ENCODE results near the gene ARL14. TPM values are rescaled to one million over a fixed set of nuclear protein-coding genes. Genes with fewer than 3 reads are reported as not detected.

The ARL14 gene
- polyA plus RNA-seq, 1 donor from 2014 or later = not detected

GRCh38 chr3:160703974-160704373 is 27.0 kb downstream of the ARL14 start:
- no peaks in the 10 kb centered on the region for H3K9me3 ChIP-seq (ENCODE audit: low read length)
- H3K9me2 ChIP-seq (ENCODE audit: insufficient read depth, low read length) = no peaks in the 10 kb centered on the region
- H3K4me2 ChIP-seq (ENCODE audit: low read length) = no peak overlapping the region
- no peaks in the 10 kb centered on the region for H3K27me3 ChIP-seq (ENCODE audit: insufficient read depth, low read depth, low read length)
- H2AFZ ChIP-seq (ENCODE audit: low read depth, low read length) = no peak overlapping the region
- no peaks in the 10 kb centered on the region for H4K20me1 ChIP-seq (ENCODE audit: insufficient read depth)
- H3F3A ChIP-seq (ENCODE audit: insufficient read depth, low read length, poor library complexity, severe bottlenecking) = no peaks in the 10 kb centered on the region
- H3K27ac ChIP-seq (ENCODE audit: low read length) = no peak overlapping the region
- no peaks in the 10 kb centered on the region for H3K36me3 ChIP-seq (ENCODE audit: insufficient read depth, low read length)
- no peak for TF ChIP-seq CTCF (IDR thresholded peaks at IDR 0.05; ENCODE audit: poor library complexity, severe bottlenecking)
- TF ChIP-seq MXI1 (conservative IDR thresholded peaks at IDR 0.05; ENCODE audit: poor library complexity, severe bottlenecking) = no peak
- no peak for TF ChIP-seq EZH2 (IDR thresholded peaks at IDR 0.05; ENCODE audit: borderline replicate concordance, insufficient read depth, low read length, poor library complexity, severe bottlenecking)
- TF ChIP-seq TAF1 (IDR thresholded peaks at IDR 0.05; ENCODE audit: low read depth) = no peak
- TF ChIP-seq, protein P1, sequence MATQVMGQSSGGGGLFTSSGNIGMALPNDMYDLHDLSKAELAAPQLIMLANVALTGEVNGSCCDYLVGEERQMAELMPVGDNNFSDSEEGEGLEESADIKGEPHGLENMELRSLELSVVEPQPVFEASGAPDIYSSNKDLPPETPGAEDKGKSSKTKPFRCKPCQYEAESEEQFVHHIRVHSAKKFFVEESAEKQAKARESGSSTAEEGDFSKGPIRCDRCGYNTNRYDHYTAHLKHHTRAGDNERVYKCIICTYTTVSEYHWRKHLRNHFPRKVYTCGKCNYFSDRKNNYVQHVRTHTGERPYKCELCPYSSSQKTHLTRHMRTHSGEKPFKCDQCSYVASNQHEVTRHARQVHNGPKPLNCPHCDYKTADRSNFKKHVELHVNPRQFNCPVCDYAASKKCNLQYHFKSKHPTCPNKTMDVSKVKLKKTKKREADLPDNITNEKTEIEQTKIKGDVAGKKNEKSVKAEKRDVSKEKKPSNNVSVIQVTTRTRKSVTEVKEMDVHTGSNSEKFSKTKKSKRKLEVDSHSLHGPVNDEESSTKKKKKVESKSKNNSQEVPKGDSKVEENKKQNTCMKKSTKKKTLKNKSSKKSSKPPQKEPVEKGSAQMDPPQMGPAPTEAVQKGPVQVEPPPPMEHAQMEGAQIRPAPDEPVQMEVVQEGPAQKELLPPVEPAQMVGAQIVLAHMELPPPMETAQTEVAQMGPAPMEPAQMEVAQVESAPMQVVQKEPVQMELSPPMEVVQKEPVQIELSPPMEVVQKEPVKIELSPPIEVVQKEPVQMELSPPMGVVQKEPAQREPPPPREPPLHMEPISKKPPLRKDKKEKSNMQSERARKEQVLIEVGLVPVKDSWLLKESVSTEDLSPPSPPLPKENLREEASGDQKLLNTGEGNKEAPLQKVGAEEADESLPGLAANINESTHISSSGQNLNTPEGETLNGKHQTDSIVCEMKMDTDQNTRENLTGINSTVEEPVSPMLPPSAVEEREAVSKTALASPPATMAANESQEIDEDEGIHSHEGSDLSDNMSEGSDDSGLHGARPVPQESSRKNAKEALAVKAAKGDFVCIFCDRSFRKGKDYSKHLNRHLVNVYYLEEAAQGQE (IDR thresholded peaks at IDR 0.05; ENCODE audit: borderline replicate concordance) = no peak
- TF ChIP-seq POLR2AphosphoS5 (IDR thresholded peaks at IDR 0.05) = no peak
- no peak for TF ChIP-seq RAD21 (conservative IDR thresholded peaks at IDR 0.05)
- no peak for TF ChIP-seq SMC3 (conservative IDR thresholded peaks at IDR 0.05; ENCODE audit: poor library complexity)
- no peak for TF ChIP-seq EP300 (conservative IDR thresholded peaks at IDR 0.05; ENCODE audit: poor library complexity, severe bottlenecking)
- H3K9ac ChIP-seq (ENCODE audit: low read length) = no peak overlapping the region
- no peak overlapping the region for H3K4me3 ChIP-seq (ENCODE audit: low read length)
- no peaks in the 10 kb centered on the region for H3K79me2 ChIP-seq (replicated peaks; ENCODE audit: insufficient read depth, low read length)

- H3K36me3 ChIP-seq (ENCODE audit: insufficient read depth, low read length) = no peaks in the 10 kb centered on the region
- no peak overlapping the region for H3K4me3 ChIP-seq (ENCODE audit: low read length)
- no peak overlapping the region for H3K27ac ChIP-seq (ENCODE audit: low read length)
- H3K27me3 ChIP-seq (ENCODE audit: insufficient read depth, low read depth, low read length) = no peaks in the 10 kb centered on the region
- peak overlapping the region; percentile 17 for H2AFZ ChIP-seq (ENCODE audit: low read depth, low read length)
- no peaks in the 10 kb centered on the region for H3K9me2 ChIP-seq (ENCODE audit: insufficient read depth, low read length)
- no peak overlapping the region for H3K9ac ChIP-seq (ENCODE audit: low read length)
- TF ChIP-seq EP300 (conservative IDR thresholded peaks at IDR 0.05; ENCODE audit: poor library complexity, severe bottlenecking) (no peak), EZH2 (IDR thresholded peaks at IDR 0.05; ENCODE audit: borderline replicate concordance, insufficient read depth, low read length, poor library complexity, severe bottlenecking) (no peak), CTCF (IDR thresholded peaks at IDR 0.05; ENCODE audit: poor library complexity, severe bottlenecking) (peak; percentile 77), MXI1 (conservative IDR thresholded peaks at IDR 0.05; ENCODE audit: poor library complexity, severe bottlenecking) (no peak), RAD21 (conservative IDR thresholded peaks at IDR 0.05) (peak; percentile 86), SMC3 (conservative IDR thresholded peaks at IDR 0.05; ENCODE audit: poor library complexity) (peak; percentile 89), TAF1 (IDR thresholded peaks at IDR 0.05; ENCODE audit: low read depth) (no peak), POLR2AphosphoS5 (IDR thresholded peaks at IDR 0.05) (no peak)
- TF ChIP-seq, protein P1 (IDR thresholded peaks at IDR 0.05; ENCODE audit: borderline replicate concordance) = no peak
- H3K4me2 ChIP-seq (ENCODE audit: low read length) = no peak overlapping the region
- no peaks in the 10 kb centered on the region for H3K79me2 ChIP-seq (replicated peaks; ENCODE audit: insufficient read depth, low read length)
- no peaks in the 10 kb centered on the region for H3F3A ChIP-seq (ENCODE audit: insufficient read depth, low read length, poor library complexity, severe bottlenecking)
- H4K20me1 ChIP-seq (ENCODE audit: insufficient read depth) = no peaks in the 10 kb centered on the region
- H3K9me3 ChIP-seq (ENCODE audit: low read length) = no peaks in the 10 kb centered on the region
Measured at GRCh38 chr3:160707187-160707794, 30.3 kb downstream of the ARL14 start.

Data from neural cell (in vitro differentiated cells).